Duodenal mucosa (tissue), 2 donors: ENCODE data around the gene SEL1L3.

ENCODE experiments used
- H3K27ac ChIP-seq: one replicate; pipeline ENCODE4 v1.7.0; 2013; ENCODE audit warnings: low read depth, low read length
- H3K27me3 ChIP-seq, 2 donors: one replicate each; pipeline ENCODE4 v1.7.0; 2013; ENCODE audit warnings: low read length in 2 of 2, control low read depth in 1 of 2; ENCODE audit not compliant: insufficient read depth in 2 of 2, control insufficient read depth in 1 of 2
- H3K36me3 ChIP-seq, 2 donors: one replicate each; pipeline ENCODE4 v1.7.0; 2013; ENCODE audit warnings: low read length in 2 of 2, control low read depth in 1 of 2; ENCODE audit not compliant: insufficient read depth in 2 of 2, control insufficient read depth in 1 of 2
- H3K4me1 ChIP-seq, 2 donors: one replicate each; pipeline ENCODE4 v1.7.0; 2013; ENCODE audit warnings: low read length in 2 of 2, control low read depth in 1 of 2; ENCODE audit not compliant: insufficient read depth in 2 of 2, control insufficient read depth in 1 of 2
- H3K4me3 ChIP-seq, 2 donors: one replicate each; pipeline ENCODE4 v1.7.0; 2013; ENCODE audit warnings: low read length in 2 of 2, low read depth in 1 of 2
- H3K9ac ChIP-seq, 2 donors: one replicate each; pipeline ENCODE4 v1.7.0; 2013; ENCODE audit warnings: low read length in 2 of 2, low read depth in 1 of 2
- H3K9me3 ChIP-seq, 2 donors: one replicate each; pipeline ENCODE4 v1.7.0; 2013; ENCODE audit warnings: low read length in 2 of 2, control low read depth in 1 of 2; ENCODE audit not compliant: control insufficient read depth in 1 of 2

The SEL1L3 gene

DNA sequence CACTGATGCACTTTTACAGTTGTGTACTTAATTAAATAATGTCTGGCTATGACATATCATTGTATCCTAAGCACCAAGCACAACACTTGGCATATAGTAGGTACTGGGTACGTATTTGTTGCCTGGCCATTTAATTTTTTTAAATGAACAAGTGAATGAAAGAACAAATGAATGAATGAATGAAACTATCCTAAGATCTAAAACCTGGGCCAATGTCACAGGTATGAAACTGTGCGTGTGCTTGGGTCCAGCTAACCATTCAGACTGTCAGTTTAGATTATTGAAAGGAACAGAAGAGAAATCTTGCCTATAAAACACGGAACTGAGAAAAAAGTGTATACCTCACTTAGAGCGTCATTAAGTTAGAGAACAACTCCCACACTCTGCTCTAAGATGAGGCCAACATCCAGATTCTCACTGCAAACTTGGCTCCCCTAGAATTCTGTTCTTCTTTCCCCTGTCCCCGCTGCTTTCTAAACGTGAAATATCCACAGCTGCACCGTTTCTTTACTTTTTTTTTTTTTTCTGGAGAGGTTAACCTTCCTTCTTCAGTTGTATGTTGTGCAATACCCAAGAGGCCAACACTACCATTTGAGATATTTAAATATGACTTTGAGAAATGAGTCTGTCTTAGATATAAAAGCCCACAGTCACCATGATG is 17.3 kb upstream of the SEL1L3 start:
- Histone ChIP-seq H3K9me3 (no peaks in the 10 kb centered on the region), H3K4me3 (no peak overlapping the region), H3K9ac (no peak overlapping the region), H3K27me3 (no peaks in the 10 kb centered on the region), H3K27ac (no peak overlapping the region), H3K36me3 (no peaks in the 10 kb centered on the region), H3K4me1 (peaks cover 0 to 5% of the 10 kb centered on the region in 2 donors)

DNA sequence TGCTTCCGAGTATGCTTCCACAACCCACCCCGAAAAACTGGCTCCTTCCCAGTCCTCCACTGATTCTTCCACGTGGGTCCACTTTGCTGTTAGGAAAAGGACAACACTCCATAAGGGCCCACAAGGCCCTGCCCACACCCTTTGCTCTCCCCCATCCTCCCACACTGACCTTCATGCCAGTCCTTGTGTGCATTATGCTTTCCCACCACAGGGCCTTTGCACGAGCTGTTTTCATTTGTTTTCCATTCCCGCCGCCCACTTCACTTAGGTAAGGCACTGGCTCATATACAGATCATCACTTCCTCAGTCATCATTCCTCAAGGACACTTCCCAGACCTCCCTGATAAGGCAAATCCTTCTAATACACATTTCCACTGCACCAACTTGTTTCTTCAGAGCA is 16.8 kb upstream of the SEL1L3 start:
- no peak overlapping the region for H3K9ac ChIP-seq
- H3K4me1 ChIP-seq = peaks cover 0 to 7% of the 10 kb centered on the region in 2 donors
- no peak overlapping the region for H3K4me3 ChIP-seq
- H3K36me3 ChIP-seq = no peaks in the 10 kb centered on the region
- no peaks in the 10 kb centered on the region for H3K27me3 ChIP-seq
- H3K9me3 ChIP-seq = no peaks in the 10 kb centered on the region
- H3K27ac ChIP-seq = no peak overlapping the region

DNA sequence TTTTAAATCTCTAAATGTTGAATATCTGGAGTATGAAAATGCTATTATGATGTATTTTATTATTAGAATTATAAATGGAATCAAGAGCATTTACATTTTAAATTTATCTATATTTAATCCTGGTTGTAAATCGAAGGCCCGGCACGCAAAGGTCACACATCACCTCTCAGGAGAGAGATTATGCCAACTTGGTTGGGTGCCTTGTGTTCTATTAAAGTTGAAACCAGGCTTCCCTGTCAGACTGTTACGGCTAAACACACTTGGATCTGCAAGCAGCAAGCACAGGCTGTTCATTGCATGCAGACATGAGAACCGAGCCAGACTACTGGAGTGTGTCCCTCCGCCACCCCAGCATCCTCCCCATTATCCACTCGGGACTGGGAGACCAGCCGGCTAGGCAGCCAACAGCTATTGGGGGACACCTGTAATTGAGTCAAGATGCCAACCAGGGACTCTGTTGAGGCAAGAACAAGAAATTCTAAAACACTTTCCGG is 16.4 kb upstream of the SEL1L3 start:
- no peaks in the 10 kb centered on the region for H3K27me3 ChIP-seq
- H3K9me3 ChIP-seq = no peaks in the 10 kb centered on the region
- H3K27ac ChIP-seq = no peak overlapping the region
- no peak overlapping the region for H3K9ac ChIP-seq
- peaks cover under 1 to 6% of the 10 kb centered on the region in 2 donors for H3K4me1 ChIP-seq
- H3K4me3 ChIP-seq = no peak overlapping the region
- H3K36me3 ChIP-seq = no peaks in the 10 kb centered on the region

DNA sequence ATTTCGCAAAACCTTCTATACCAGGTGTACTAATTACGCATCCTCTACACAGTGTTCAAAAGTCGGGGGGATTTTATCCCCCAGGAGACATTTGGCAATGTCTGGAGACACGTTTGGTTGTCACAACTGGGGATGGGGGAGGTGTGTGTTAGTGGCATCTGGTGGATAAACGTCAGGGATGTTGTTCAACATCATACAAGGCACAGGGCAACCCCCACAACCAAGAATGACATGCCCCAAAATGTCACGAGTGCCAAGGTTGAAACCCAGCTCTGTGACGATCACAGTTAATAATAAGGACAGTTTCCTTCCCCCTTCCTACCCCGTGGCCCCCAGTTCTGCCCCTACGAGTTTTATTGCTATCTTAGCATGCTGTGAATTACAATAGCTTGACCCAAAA is 15.9 kb upstream of the SEL1L3 start:
- Histone ChIP-seq H3K4me1 (peaks cover 4 to 10% of the 10 kb centered on the region in 2 donors), H3K27ac (no peak overlapping the region), H3K36me3 (no peaks in the 10 kb centered on the region), H3K4me3 (no peak overlapping the region), H3K9me3 (no peaks in the 10 kb centered on the region), H3K9ac (no peak overlapping the region), H3K27me3 (no peaks in the 10 kb centered on the region)

DNA sequence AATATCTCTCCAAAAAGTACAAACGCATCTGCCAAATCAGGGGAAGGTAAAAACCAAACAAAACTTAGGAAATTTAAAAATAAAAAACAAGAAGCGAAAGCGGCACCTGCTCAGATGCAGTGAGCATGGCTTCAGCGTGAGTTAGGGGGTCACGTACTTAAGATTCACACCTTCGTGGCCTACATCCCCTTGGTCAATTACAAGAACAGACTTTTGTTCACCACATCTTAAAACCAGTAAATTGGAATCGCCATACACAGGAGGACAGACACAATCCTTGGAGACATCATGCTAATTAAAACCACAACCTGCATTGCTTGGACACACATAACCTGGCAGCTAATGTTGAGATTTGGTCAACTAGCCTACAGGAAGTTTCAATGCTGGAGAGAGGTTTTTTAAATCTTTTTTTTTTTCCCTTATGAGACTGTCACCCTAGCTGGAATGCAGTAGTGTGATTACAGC is 12.5 kb upstream of the SEL1L3 start:
- Histone ChIP-seq H3K27ac (no peak overlapping the region), H3K9me3 (no peaks in the 10 kb centered on the region), H3K9ac (no peak overlapping the region), H3K36me3 (no peaks in the 10 kb centered on the region), H3K4me3 (no peak overlapping the region), H3K27me3 (no peaks in the 10 kb centered on the region), H3K4me1 (peaks cover 4 to 16% of the 10 kb centered on the region in 2 donors)

DNA sequence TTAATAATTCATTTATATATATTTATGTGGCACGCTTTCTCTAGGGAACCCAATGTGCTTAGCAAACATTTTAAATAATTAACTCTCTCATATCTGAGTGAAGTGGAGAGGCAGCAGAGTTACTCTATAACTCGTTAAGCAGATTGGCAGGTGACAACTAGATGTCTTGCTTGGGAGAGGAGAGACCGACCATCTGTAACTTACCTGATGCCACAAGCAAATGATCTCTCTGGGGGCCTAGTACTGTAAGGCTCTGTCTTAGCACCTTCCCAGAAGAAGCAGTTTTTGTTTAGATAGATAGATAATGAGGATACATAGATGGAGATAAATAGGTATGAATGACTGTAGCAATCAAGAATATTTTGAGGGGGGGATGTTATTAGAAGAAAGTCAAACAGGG is 11.9 kb upstream of the SEL1L3 start:
- Histone ChIP-seq H3K4me3 (no peak overlapping the region), H3K36me3 (no peaks in the 10 kb centered on the region), H3K27me3 (no peaks in the 10 kb centered on the region), H3K9ac (no peak overlapping the region), H3K9me3 (no peaks in the 10 kb centered on the region), H3K27ac (no peak overlapping the region), H3K4me1 (peaks cover 4 to 16% of the 10 kb centered on the region in 2 donors)

DNA sequence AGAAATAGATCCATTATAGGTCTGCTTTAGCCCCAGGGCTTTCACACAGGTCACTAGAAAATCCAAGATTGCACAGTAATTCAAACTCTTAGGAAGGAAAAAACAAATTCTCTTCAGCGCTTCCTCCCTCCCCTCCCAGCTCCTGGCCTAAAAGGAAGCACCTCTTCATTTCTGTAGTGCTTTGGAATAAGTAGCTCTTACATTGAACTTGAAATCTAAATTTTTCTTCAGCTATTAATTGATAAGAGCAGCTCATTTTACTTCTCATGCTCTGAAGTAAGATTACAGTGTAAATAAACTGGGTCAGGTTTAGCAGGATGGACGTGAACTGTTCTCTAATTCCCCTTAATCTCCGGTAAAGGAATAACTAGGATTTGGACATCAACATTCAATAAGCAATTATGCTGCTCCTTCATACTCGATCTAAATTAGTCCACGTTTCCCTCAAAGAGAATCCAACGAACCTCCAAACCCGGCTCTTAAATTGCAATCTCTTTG is 10.9 kb upstream of the SEL1L3 start:
- H3K9ac ChIP-seq = no peak overlapping the region
- H3K4me3 ChIP-seq = no peak overlapping the region
- H3K4me1 ChIP-seq = peaks cover 4 to 16% of the 10 kb centered on the region in 2 donors
- H3K27ac ChIP-seq = no peak overlapping the region
- no peaks in the 10 kb centered on the region for H3K27me3 ChIP-seq
- no peaks in the 10 kb centered on the region for H3K36me3 ChIP-seq
- no peaks in the 10 kb centered on the region for H3K9me3 ChIP-seq

DNA sequence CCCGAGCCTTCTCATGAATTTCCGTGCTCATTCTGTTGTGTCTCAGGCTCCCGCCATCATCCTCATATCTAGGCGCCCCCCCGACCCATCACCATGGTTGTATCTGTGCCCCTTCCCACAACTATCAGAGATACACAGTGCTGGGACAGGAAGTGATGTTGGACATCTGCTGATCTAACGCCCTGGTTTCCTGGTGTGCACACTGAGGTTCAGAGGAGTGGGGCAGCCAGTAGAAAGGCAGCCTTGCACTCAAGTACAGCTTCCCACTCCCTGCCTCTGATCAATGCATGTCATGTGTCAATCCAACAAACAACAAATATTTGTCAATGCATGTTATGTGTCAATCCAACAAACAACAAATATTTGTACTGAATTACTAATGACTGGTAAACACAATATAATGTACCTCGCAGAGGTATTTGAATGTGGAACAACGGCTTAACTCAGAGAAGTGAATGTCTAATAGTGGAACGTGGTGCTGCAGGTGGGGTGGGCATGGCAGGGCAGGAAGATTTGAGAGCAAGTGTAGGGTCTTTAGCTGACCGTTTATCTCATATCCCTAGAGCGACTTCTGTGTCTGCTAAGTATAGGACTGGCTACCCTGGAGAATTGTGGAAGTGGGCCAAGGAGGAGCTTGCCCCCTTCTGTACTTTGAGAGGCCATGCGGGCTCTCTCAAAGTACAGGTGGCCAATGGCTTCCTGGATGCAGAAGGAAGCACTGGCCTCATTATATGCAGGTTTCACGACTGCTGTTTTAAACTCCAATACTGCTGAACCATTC is 10.3 kb upstream of the SEL1L3 start:
- Histone ChIP-seq H3K36me3 (no peaks in the 10 kb centered on the region), H3K9ac (no peak overlapping the region), H3K27me3 (no peaks in the 10 kb centered on the region), H3K4me3 (no peak overlapping the region), H3K27ac (no peak overlapping the region), H3K4me1 (peaks cover 4 to 16% of the 10 kb centered on the region in 2 donors), H3K9me3 (no peaks in the 10 kb centered on the region)

DNA sequence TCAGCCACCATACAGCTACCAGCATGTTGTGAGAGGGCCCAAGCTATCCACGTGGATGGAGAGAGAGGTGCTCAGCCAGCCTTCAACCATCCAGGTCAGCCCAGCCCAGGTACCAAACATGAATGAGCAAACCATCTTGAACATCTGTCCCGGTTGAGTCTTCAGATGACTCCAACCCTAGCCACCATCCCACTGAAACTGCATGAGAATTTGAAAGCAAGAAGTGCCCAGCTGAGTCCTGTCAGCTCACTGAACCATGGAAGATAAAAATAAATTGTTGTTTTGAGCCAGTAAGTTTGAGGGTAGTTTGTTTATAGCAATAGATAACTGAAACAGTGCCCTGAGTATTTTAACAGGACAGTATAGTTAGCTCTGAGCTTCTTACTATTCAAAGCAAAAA is 7.3 kb upstream of the SEL1L3 start:
- peaks cover 8 to 20% of the 10 kb centered on the region in 2 donors for H3K4me1 ChIP-seq
- H3K9ac ChIP-seq = no peak overlapping the region
- no peak overlapping the region for H3K4me3 ChIP-seq
- H3K9me3 ChIP-seq = no peaks in the 10 kb centered on the region
- no peaks in the 10 kb centered on the region for H3K36me3 ChIP-seq
- no peaks in the 10 kb centered on the region for H3K27me3 ChIP-seq
- no peak overlapping the region for H3K27ac ChIP-seq

DNA sequence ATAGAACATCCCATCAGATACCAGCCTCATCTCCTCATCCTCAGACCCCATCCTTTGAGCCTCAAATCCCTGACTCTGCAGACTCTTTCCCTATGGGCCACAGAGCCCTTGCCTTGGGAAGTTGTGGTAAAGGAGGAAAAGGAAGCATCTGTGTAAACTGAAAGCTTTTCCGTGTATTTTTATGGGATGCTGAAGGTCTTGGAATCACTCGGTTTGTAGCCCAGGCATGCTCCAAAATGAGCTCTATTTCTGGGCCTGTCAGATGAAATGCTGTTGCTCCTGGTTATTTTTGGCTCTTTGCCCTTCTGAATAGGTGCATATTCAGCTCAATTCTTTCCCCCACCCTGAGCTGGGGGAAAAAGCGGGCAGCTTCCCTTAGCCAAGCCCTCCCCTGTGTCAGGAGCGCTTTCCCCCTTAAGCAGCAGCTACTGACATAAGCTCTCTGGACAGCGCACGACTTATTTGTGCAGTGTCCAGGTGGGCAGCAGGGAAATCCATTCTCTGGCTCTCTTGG is 5.0 kb upstream of the SEL1L3 start:
- no peaks in the 10 kb centered on the region for H3K27me3 ChIP-seq
- no peak overlapping the region for H3K27ac ChIP-seq
- no peak overlapping the region for H3K4me3 ChIP-seq
- H3K9ac ChIP-seq = no peak overlapping the region
- peaks cover 17 to 20% of the 10 kb centered on the region in 2 donors for H3K4me1 ChIP-seq
- H3K36me3 ChIP-seq = no peaks in the 10 kb centered on the region
- H3K9me3 ChIP-seq = no peaks in the 10 kb centered on the region
